IPS-18c (cell line): ENCODE measurements around the gene NKX2-4.
"Not testable (repeated sequence)": the region's sequence is repeated elsewhere in the genome, so short reads cannot be mapped to it uniquely, and the experiment has no call there.

Experiments used
- H3K4me3 ChIP-seq: 2 replicates; pipeline ENCODE4 v1.7.0; 2013; ENCODE audit warnings: low read depth, mild to moderate bottlenecking, low read length, moderate library complexity; ENCODE audit not compliant: insufficient read depth
- H3K9me3 ChIP-seq: one replicate; pipeline ENCODE4 v1.6.1; 2013; ENCODE audit warnings: mild to moderate bottlenecking, low read length, moderate library complexity; ENCODE audit not compliant: control insufficient read depth, insufficient read depth

NKX2-4 gene

DNA sequence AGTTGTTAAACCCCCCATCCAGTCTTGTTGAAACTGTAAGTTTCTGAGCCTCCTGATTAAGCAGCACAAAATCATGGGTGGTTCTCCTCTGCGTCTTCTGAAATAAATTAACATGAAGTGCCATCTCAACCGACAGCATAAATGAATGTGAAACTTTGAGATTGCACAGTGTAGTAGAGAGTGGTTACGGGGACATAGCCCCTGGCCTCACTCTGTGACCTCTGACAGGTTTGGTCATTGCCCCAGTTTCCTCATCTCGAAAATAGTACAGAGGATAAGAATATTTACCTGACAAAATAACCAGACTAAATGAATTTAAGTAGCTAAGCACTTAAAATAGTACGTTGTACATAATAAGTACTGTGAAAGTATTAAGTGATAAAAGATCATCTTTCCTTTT lies 19.1 kb downstream of the NKX2-4 start:
- H3K4me3 ChIP-seq, result no peak overlapping the region
- no peaks in the 10 kb centered on the region for H3K9me3 ChIP-seq

DNA sequence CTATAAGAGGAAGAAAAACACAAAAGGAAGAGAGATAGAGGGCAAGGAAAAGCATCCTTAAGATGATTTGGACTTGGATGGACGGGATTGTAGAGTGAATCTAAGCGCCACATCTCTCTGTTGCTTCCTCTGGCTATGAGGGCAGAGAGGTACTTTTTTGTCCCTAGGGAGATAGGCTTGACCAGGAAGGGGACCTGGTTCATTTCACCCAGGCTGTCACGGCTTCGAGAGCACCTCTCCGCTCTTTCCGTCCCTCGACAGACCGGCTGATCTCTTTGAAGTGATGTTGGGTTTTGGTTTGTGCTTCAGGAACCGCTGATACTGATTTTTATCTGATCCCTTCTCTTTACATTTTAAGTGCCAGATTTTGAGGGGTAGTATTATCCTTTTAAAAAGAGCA lies 19.6 kb downstream of the NKX2-4 start:
- Histone ChIP-seq H3K9me3 (no peaks in the 10 kb centered on the region), H3K4me3 (no peak overlapping the region)

DNA sequence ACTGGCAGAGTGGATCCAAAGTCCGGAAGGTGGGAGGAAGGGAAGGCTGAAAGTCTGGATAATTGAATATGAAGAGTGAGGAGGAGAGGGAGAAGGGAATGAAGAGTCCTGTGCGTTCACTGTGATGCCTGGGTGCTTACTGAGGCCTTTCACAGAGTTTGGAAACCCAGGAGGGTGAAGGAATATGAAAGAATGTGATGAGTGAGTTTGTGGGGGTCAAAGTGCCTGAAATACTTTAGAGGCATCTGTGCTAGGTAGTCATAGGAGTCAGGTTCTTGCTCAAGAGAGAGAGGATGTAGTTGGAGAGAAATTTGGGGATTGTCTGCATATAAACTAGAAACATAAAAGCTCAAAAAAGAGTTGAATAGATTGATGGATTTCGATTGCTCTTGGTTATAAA lies 20.7 kb downstream of the NKX2-4 start:
- Histone ChIP-seq H3K4me3 (no peak overlapping the region), H3K9me3 (no peaks in the 10 kb centered on the region)

DNA sequence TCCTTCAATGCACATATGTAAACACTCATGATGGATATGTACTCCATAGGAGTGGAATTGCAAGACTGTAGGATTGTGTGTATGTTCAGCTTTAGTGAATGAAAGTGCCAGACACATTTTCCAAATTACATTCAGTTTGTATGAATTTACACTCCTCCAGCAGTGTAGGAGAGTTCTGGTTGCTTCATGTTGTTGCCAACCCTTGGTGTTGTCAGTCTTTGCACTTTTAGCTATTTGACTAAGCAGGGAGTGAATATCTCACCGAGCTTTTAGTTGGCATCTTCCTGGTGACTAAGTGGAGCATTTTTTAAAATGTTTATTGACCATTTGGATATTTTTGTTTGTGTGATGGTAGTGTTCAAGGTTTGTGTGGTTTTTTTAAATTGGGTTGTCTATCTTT lies 23.9 kb downstream of the NKX2-4 start:
- H3K9me3 ChIP-seq, result no peaks in the 10 kb centered on the region
- H3K4me3 ChIP-seq, result no peak overlapping the region

DNA sequence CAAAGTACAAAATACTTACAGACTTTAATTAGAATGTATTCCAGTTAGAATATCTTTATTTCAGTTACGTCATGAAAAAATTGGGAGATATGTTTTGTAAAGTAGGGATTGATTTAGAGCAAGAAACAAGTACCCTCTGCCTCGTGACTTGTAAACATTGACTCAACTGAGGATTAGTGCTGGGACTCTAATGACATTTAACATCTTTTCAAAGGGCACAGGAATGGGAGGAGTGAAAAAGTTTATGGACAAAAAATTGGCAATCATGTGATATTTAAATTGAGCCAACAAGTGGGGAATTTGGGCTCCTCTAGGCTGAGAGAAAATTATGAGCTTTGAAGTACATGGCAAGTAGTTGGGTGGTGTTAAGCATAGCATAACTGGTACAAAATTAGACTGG lies 25.3 kb downstream of the NKX2-4 start:
- no peak overlapping the region for H3K4me3 ChIP-seq
- no peaks in the 10 kb centered on the region for H3K9me3 ChIP-seq

GRCh38 chr20:21371193-21371592 lies 26.1 kb downstream of the NKX2-4 start:
- no peaks in the 10 kb centered on the region for H3K9me3 ChIP-seq
- no peak overlapping the region for H3K4me3 ChIP-seq

GRCh38 chr20:21368791-21369190 lies 28.5 kb downstream of the NKX2-4 start:
- Histone ChIP-seq H3K4me3 (no peak overlapping the region), H3K9me3 (no peaks in the 10 kb centered on the region)

- H3K4me3 ChIP-seq, H3K9me3 ChIP-seq: not testable (repeated sequence)
These were observed 31.1 kb downstream of the NKX2-4 start for GRCh38 chr20:21366273-21366672.

- Histone ChIP-seq H3K9me3 (no peaks in the 10 kb centered on the region), H3K4me3 (no peak overlapping the region)
These were observed 31.6 kb downstream of the NKX2-4 start for GRCh38 chr20:21365771-21366170.

DNA sequence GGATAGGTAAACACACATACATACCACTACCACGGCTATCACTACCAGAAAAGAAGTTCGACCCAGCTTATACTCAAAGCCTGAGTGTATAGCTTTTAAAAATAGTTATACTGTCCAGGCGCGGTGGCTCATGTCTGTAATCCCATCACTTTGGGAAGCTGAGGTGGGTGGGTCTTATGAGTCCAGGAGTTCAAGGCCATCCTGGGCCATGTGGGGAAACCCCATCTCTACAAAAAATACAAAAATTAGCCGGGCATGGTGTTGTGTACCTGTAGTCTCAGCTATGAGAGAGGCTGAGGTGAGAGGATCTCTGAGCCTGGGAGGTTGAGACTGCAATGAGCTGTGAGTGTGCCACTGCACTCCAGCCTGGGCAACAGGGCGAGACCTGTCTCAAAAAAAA lies 32.9 kb downstream of the NKX2-4 start:
- H3K9me3 ChIP-seq, result no peaks in the 10 kb centered on the region
- no peak overlapping the region for H3K4me3 ChIP-seq

GRCh38 chr20:21361266-21361665 lies 36.1 kb downstream of the NKX2-4 start:
- Histone ChIP-seq H3K4me3 (no peak overlapping the region), H3K9me3 (no peaks in the 10 kb centered on the region)

- H3K4me3 ChIP-seq, result no peak overlapping the region
- no peaks in the 10 kb centered on the region for H3K9me3 ChIP-seq
These were observed 36.6 kb downstream of the NKX2-4 start for GRCh38 chr20:21360705-21361104.

DNA sequence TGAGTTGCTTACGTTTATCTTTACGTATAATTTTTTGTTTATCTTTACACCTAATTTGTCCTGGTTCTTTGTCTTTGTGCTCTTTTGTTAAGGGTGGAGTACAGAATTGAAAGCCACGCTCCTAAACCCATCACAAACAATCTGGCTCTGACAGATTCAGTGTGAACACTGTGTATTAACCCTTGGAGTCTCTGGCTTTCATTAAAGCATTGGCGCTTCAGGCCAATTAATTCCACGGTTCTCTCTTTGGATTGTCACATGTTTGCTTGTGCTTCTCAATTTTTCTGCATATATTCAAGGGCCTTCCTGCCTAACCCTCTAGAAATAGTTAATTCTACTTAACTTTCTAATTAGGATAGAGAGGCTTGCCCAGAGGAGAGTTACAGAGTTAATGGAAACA lies 38.6 kb downstream of the NKX2-4 start:
- no peak overlapping the region for H3K4me3 ChIP-seq
- no peaks in the 10 kb centered on the region for H3K9me3 ChIP-seq

DNA sequence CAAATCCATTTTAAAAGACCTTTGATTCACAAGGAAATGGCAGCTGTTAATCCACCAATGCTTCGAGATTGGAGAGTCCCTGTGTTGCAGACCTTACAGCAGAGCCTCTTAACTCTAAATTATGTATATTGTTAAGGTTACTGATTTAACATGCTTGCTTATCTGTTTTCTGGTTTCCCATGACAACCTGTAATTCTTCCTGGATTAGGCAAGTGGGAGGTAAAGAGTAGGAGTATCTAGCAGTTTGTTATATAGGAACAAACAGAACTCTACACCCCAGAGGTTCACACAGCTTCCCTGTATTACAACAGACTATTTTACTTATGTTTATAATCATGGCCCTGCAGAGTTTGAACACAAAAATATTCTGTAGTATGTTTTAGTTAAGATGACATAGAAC lies 39.5 kb downstream of the NKX2-4 start:
- Histone ChIP-seq H3K4me3 (no peak overlapping the region), H3K9me3 (no peaks in the 10 kb centered on the region)

DNA sequence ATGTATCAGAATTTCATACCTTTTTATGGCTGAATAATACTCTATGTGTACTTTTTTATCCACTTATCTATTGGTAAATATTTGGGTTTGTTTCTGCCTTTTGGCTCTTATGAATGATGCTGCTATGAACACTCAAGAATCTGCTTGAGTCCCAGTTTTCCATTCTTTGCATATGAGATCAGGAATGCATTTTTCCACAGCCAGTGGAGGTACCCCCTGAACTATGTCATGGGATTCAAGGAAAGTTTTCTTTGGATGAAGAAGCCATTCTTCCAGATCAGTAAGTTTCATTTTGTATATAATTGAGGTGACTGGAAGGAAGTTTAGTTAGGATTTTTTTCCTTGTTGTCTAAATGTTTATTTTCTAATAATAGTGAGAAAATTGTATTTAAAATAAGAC lies 40.9 kb downstream of the NKX2-4 start:
- Histone ChIP-seq H3K9me3 (no peaks in the 10 kb centered on the region), H3K4me3 (no peak overlapping the region)

- Histone ChIP-seq H3K4me3 (no peak overlapping the region), H3K9me3 (no peaks in the 10 kb centered on the region)
These were observed 41.3 kb downstream of the NKX2-4 start for GRCh38 chr20:21355981-21356380.

DNA sequence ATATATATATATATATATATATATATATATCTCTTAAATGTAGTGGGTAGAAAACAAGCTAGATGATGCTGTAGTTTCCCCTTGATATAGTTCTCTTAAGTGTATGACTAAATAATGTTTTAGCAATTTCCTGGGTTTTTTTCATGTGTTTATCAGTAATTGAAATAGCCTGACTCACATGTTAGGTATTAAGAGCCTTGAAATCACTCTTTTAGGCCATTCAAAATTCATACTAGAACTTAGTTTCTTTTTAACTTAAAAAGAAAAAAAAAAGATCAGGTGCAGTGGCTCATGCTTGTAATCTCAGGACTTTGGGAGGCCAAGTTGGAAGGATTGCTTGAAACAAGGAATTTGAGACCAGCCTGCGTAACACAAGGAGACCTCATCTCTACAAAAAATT lies 44.1 kb downstream of the NKX2-4 start:
- no peak overlapping the region for H3K4me3 ChIP-seq

DNA sequence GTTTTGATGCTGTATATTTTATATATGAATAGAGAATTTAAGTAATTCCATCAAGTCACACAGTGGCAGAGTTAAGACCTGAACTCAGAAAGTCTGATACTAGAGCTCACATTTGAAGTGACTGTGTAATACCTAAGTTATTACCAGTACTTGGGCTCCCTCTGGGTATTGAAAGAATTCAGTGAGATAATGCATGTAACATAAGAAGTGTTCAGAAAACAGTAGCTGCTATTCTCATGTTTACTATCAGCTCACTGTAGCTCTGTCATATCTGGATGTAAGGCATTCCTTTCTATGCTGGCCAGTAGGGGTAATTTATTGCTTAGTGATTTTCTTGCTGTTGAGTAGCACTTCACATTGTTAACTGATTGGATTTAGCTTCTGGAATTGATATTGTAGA lies 44.6 kb downstream of the NKX2-4 start:
- Histone ChIP-seq H3K4me3 (no peak overlapping the region), H3K9me3 (no peaks in the 10 kb centered on the region)

More for the DNA sequence above, 44.1 kb downstream of the NKX2-4 start:
- H3K9me3 ChIP-seq, result no peaks in the 10 kb centered on the region
